HG03460 (cell line): Measurements from ENCODE around the gene AKT2.
A peak's percentile ranks its signal among the peaks of the same experiment; 100 is the strongest.

Experiments used
- ATAC-seq: cut with Tn5 transposase; IDR thresholded peaks from one replicate; pipeline ENCODE4 v1.9.1; 2021; ENCODE audit not compliant: unreplicated experiment

Gene AKT2

DNA sequence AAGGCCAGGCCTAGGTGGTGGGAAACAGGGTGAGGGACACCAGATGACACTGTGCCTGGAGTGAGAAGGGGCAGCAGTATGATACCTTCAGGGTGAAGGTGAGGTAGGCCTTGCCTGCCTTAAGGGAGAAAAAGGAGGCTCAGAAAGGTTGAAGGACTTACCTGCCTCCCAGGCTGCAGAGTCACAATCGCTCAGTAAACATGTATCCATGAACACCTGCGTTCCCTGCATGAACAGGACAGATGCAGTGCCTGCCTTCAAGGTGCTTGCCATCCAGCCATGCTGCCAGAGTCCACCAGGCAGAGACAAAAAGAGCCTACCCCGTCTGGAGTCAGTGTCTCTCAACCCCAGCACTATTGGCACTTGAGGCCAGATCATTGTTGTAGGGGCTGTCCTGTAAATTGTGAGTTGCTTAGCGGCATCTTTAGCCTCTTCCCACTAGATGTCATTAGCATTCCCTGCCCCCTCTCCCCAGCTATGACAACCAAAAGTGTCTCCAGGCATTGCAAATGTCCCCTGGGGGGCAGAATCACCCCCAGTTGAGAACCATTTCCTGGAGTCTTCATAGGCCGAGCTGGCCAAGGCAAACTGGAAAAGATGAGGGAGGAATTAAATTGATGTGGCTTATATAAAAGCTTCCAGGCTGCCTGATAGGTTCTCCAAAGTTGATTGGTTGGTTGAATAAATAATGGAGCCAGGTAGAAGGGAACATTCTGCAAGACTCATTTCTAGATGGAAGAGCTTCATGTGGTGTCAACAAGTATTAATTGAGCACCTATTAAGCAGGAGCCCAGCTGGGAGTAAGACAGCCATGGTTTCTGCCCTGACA lies 92.2 kb downstream of the AKT2 start:
- no peak for ATAC-seq

DNA sequence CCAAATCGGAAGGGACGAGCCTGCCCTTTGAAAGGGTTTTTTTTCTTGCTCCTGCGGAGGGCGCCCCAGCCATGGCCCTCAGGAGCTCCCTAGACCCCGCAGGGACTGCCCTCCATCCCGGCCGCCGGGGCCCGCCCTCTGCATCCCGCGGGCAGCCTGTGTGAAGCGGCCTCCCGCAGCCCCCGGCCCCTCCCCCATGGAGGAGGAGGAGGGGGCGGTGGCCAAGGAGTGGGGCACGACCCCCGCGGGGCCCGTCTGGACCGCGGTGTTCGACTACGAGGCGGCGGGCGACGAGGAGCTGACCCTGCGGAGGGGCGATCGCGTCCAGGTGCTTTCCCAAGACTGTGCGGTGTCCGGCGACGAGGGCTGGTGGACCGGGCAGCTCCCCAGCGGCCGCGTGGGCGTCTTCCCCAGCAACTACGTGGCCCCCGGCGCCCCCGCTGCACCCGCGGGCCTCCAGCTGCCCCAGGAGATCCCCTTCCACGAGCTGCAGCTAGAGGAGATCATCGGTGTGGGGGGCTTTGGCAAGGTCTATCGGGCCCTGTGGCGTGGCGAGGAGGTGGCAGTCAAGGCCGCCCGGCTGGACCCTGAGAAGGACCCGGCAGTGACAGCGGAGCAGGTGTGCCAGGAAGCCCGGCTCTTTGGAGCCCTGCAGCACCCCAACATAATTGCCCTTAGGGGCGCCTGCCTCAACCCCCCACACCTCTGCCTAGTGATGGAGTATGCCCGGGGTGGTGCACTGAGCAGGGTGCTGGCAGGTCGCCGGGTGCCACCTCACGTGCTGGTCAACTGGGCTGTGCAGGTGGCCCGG lies 93.1 kb downstream of the AKT2 start:
- ATAC-seq: no peak

- peak; percentile 74 for ATAC-seq
Observed at GRCh38 chr19:40190891-40191835, 94.0 kb downstream of the AKT2 start, which contains the start of gene MAP3K10. TSS of gene MAP3K10 (plus strand) at chr19:40191426. CDS start at chr19:40192032, 606 bp downstream.

DNA sequence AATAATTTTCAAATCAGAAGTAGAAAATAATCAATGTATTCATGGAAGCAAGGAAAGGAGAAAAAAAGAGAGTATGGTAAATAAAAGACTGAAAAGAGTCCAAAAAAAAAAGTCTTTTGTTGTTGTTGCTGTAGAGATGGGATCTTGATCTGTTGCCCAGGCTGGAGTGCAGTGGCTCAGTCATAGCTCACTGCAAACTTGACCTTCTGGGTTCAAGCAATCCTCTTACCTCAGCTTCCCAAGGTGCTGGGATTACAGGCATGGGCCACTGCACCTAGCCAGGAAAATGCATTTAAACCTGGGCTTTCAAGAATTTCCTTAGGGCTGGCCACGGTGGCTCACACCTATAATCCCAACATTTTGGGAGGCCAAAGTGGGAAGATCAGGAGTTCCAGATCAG lies 100.9 kb downstream of the AKT2 start:
- no peak for ATAC-seq
